ENCODE results near the gene PPP6R1.
"Not testable (repeated sequence)": the region's sequence is repeated elsewhere in the genome, so short reads cannot be mapped to it uniquely, and the experiment has no call there.

PPP6R1 gene

DNA sequence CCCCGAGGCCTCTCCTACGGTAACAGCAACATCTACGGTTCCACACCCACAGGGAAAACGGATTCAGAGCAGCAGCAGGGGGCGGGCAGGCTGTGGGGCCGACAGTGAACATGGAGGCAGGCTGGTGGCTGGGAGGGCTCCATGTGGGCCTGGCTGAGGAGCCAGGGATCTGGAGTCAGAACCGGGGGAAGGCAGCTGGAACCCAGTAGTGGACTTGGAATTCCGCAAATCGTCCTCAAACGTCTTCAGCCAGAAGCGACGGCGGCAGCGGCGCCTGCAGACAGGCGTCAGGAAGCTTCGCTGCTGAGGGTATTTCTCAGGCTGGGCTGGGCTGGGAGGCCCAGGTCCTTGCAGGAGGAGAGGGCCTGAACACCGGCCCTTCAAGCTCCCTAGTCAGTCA, 32.0 kb downstream of the PPP6R1 start:
- H3K79me1 ChIP-seq (ENCODE audit: low read length), result no peaks in the 10 kb centered on the region
- H3K9me3 ChIP-seq (ENCODE audit: insufficient read depth, low read depth, low read length), result no peaks in the 10 kb centered on the region
- no CpG with 5 or more reads among the region's 18 CpGs for WGBS (ENCODE audit: extremely low coverage, insufficient coverage, insufficient read length)
- H3K18ac ChIP-seq (ENCODE audit: low read length), result no peak overlapping the region
- H2BK12ac ChIP-seq (ENCODE audit: low read length), result no peak overlapping the region
- DNase-seq, result no peak
- H4K12ac ChIP-seq (ENCODE audit: low read depth, low read length), result no peak overlapping the region
- no peak overlapping the region for H4K91ac ChIP-seq (ENCODE audit: low read depth, low read length)
- no peak overlapping the region for H2BK120ac ChIP-seq (ENCODE audit: insufficient read depth, low read length, poor library complexity)
- no peak overlapping the region for H3K14ac ChIP-seq (ENCODE audit: low read length)
- no peaks in the 10 kb centered on the region for H3K4me1 ChIP-seq (ENCODE audit: control insufficient read depth in 1 of 2, insufficient read depth in 2 of 2, low read length in 2 of 2)
- H3K23ac ChIP-seq (ENCODE audit: low read length), result no peak overlapping the region
- H3K79me2 ChIP-seq (ENCODE audit: control insufficient read depth, insufficient read depth, low read length, poor library complexity), result no peaks in the 10 kb centered on the region
- no peak overlapping the region for H3K4ac ChIP-seq (ENCODE audit: low read depth, low read length)
- H3K36me3 ChIP-seq (ENCODE audit: control insufficient read depth in 1 of 2, insufficient read depth in 2 of 2, low read length in 2 of 2), result peaks cover 53 to 55% of the 10 kb centered on the region in 2 experiments
- no peak overlapping the region for H2AFZ ChIP-seq (ENCODE audit: insufficient read depth, low read length, poor library complexity)
- no peak overlapping the region for H2AK5ac ChIP-seq (ENCODE audit: low read length)
- H2BK5ac ChIP-seq (ENCODE audit: low read depth, low read length, poor library complexity), result no peak overlapping the region
- no peak overlapping the region for H3K4me2 ChIP-seq (ENCODE audit: low read length)
- no peak overlapping the region for H3K4me3 ChIP-seq (ENCODE audit: low read depth, low read length)
- no peaks in the 10 kb centered on the region for H3K27me3 ChIP-seq (ENCODE audit: insufficient read depth, low read length)
- no peak overlapping the region for H3K27ac ChIP-seq (ENCODE audit: low read depth, low read length)
- no peak overlapping the region for H4K8ac ChIP-seq (ENCODE audit: low read depth, low read length)
- no peak overlapping the region for H3K9ac ChIP-seq (ENCODE audit: low read length)

DNA sequence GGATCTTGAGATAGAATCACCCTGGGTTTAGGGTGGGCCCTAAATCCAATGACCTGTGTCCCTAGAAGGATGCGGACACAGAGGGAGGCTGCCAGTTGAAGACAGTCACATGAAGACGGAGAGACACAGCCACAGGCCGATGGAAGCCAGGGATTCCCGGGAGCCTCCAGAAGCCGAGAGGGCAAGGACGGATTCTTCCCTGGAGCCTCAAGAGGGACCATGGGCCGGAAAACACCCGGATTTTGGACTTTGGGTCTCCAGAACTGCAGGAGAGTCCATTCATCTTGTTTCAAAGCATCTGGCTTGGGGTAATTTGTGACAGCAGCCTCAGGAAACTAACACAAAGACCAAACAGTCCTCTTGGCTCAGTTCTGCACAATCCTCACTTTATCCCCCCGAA, 32.5 kb downstream of the PPP6R1 start:
- H4K12ac ChIP-seq (ENCODE audit: low read depth, low read length), result no peak overlapping the region
- no peak overlapping the region for H3K4me3 ChIP-seq (ENCODE audit: low read depth, low read length)
- no peak overlapping the region for H4K91ac ChIP-seq (ENCODE audit: low read depth, low read length)
- no peaks in the 10 kb centered on the region for H3K4me1 ChIP-seq (ENCODE audit: control insufficient read depth in 1 of 2, insufficient read depth in 2 of 2, low read length in 2 of 2)
- H3K27me3 ChIP-seq (ENCODE audit: insufficient read depth, low read length), result no peaks in the 10 kb centered on the region
- no CpG with 5 or more reads among the region's 9 CpGs for WGBS (ENCODE audit: extremely low coverage, insufficient coverage, insufficient read length)
- no peak overlapping the region for H2BK5ac ChIP-seq (ENCODE audit: low read depth, low read length, poor library complexity)
- H3K14ac ChIP-seq (ENCODE audit: low read length), result no peak overlapping the region
- H2BK120ac ChIP-seq (ENCODE audit: insufficient read depth, low read length, poor library complexity), result no peak overlapping the region
- no peak overlapping the region for H3K23ac ChIP-seq (ENCODE audit: low read length)
- no peak overlapping the region for H2AFZ ChIP-seq (ENCODE audit: insufficient read depth, low read length, poor library complexity)
- no peak overlapping the region for H3K27ac ChIP-seq (ENCODE audit: low read depth, low read length)
- no peak overlapping the region for H3K18ac ChIP-seq (ENCODE audit: low read length)
- no peak overlapping the region for H3K4me2 ChIP-seq (ENCODE audit: low read length)
- peaks cover 48 to 50% of the 10 kb centered on the region in 2 experiments for H3K36me3 ChIP-seq (ENCODE audit: control insufficient read depth in 1 of 2, insufficient read depth in 2 of 2, low read length in 2 of 2)
- no peaks in the 10 kb centered on the region for H3K79me2 ChIP-seq (ENCODE audit: control insufficient read depth, insufficient read depth, low read length, poor library complexity)
- no peak for DNase-seq
- no peak overlapping the region for H2BK12ac ChIP-seq (ENCODE audit: low read length)
- H3K79me1 ChIP-seq (ENCODE audit: low read length), result no peaks in the 10 kb centered on the region
- no peaks in the 10 kb centered on the region for H3K9me3 ChIP-seq (ENCODE audit: insufficient read depth, low read depth, low read length)
- no peak overlapping the region for H3K4ac ChIP-seq (ENCODE audit: low read depth, low read length)
- H4K8ac ChIP-seq (ENCODE audit: low read depth, low read length), result no peak overlapping the region
- H2AK5ac ChIP-seq (ENCODE audit: low read length), result no peak overlapping the region
- no peak overlapping the region for H3K9ac ChIP-seq (ENCODE audit: low read length)

DNA sequence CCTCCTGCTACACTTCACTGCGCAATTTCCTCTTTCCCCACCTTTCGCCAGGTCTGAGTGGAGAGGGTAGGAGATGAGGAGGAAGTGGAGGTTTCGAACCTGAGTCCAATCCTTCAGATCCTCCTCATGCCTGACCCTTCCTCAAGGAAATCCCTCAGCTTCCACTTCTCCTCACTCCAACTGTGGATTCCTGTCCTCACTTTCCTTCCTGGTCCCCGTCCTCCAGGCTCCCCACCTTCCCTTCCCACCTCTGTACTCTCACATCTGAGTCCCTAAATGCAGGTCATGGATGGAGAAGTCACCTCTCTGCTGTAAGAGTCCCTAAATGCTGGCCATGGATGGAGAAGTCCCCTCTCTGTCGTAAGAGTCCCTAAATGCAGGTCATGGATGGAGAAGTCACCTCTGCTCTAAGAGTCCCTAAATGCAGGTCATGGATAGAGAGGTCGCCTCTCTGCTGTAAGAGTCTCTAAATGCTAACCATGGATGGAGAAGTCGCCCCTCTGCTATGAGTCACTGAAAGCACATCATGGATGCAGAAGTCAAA, 33.3 kb downstream of the PPP6R1 start:
- Histone ChIP-seq H3K79me2 (ENCODE audit: control insufficient read depth, insufficient read depth, low read length, poor library complexity) (no peaks in the 10 kb centered on the region), H3K4ac (ENCODE audit: low read depth, low read length) (no peak overlapping the region), H3K23ac (ENCODE audit: low read length) (no peak overlapping the region), H2AK5ac (ENCODE audit: low read length) (no peak overlapping the region), H3K36me3 (ENCODE audit: control insufficient read depth in 1 of 2, insufficient read depth in 2 of 2, low read length in 2 of 2) (peaks cover 41 to 43% of the 10 kb centered on the region in 2 experiments), H3K14ac (ENCODE audit: low read length) (no peak overlapping the region), H4K8ac (ENCODE audit: low read depth, low read length) (no peak overlapping the region), H2AFZ (ENCODE audit: insufficient read depth, low read length, poor library complexity) (no peak overlapping the region), H3K27me3 (ENCODE audit: insufficient read depth, low read length) (no peaks in the 10 kb centered on the region), H4K12ac (ENCODE audit: low read depth, low read length) (no peak overlapping the region), H3K9me3 (ENCODE audit: insufficient read depth, low read depth, low read length) (peaks cover 3% of the 10 kb centered on the region), H3K27ac (ENCODE audit: low read depth, low read length) (no peak overlapping the region), H3K9ac (ENCODE audit: low read length) (no peak overlapping the region), H3K4me2 (ENCODE audit: low read length) (no peak overlapping the region), H2BK5ac (ENCODE audit: low read depth, low read length, poor library complexity) (no peak overlapping the region), H2BK120ac (ENCODE audit: insufficient read depth, low read length, poor library complexity) (no peak overlapping the region), H3K79me1 (ENCODE audit: low read length) (no peaks in the 10 kb centered on the region), H4K91ac (ENCODE audit: low read depth, low read length) (no peak overlapping the region), H2BK12ac (ENCODE audit: low read length) (no peak overlapping the region), H3K4me3 (ENCODE audit: low read depth, low read length) (no peak overlapping the region), H3K18ac (ENCODE audit: low read length) (no peak overlapping the region), H3K4me1 (ENCODE audit: control insufficient read depth in 1 of 2, insufficient read depth in 2 of 2, low read length in 2 of 2) (no peaks in the 10 kb centered on the region)
- DNase-seq, result no peak
- WGBS (ENCODE audit: extremely low coverage, insufficient coverage, insufficient read length), result no CpG with 5 or more reads among the region's 7 CpGs

DNA sequence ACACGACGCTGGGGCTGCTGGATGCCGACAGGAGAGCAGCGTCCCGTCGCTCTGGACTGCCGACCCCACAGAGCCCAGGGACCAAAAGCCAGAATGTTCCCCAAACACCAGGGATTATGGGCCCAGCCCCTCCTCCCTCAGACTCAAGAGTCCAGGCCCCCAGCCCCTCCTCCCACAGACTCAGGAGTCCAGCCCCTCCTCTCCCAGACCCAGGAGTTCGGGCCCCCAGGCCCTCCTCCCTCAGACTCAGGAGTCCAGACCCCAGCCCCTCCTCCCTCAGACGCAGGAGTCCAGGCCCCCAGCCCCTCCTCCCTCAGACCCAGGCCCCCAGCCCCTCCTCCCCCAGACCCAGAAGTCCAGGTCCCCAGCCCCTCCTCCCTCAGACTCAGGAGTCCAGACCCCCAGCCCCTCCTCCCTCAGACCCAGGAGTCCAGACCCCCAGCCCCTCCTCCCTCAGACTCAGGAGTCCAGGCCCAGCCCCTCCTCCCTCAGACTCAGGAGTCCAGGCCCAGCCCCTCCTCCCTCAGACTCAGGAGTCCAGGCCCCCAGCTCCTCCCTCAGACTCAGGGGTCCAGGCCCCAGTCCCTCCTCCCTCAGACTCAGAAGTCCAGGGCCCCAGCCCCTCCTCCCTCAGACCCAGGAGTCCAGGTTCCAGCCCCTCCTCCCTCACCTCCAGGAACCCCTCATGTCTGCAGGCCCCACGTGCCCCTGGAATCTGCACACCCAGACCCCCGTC, 34.0 kb downstream of the PPP6R1 start:
- not testable (repeated sequence) for H3K4me1 ChIP-seq (ENCODE audit: control insufficient read depth in 1 of 2, insufficient read depth in 2 of 2, low read length in 2 of 2); H3K79me1 ChIP-seq (ENCODE audit: low read length); H3K4me2 ChIP-seq (ENCODE audit: low read length); H2BK12ac ChIP-seq (ENCODE audit: low read length); H4K8ac ChIP-seq (ENCODE audit: low read depth, low read length); H4K91ac ChIP-seq (ENCODE audit: low read depth, low read length); H3K9ac ChIP-seq (ENCODE audit: low read length); H3K4ac ChIP-seq (ENCODE audit: low read depth, low read length); H3K27ac ChIP-seq (ENCODE audit: low read depth, low read length); H3K79me2 ChIP-seq (ENCODE audit: control insufficient read depth, insufficient read depth, low read length, poor library complexity); H2BK5ac ChIP-seq (ENCODE audit: low read depth, low read length, poor library complexity); DNase-seq; H2AFZ ChIP-seq (ENCODE audit: insufficient read depth, low read length, poor library complexity); H3K4me3 ChIP-seq (ENCODE audit: low read depth, low read length); H2AK5ac ChIP-seq (ENCODE audit: low read length); H3K18ac ChIP-seq (ENCODE audit: low read length); H3K14ac ChIP-seq (ENCODE audit: low read length); H2BK120ac ChIP-seq (ENCODE audit: insufficient read depth, low read length, poor library complexity); H3K9me3 ChIP-seq (ENCODE audit: insufficient read depth, low read depth, low read length); H4K12ac ChIP-seq (ENCODE audit: low read depth, low read length); H3K23ac ChIP-seq (ENCODE audit: low read length); H3K27me3 ChIP-seq (ENCODE audit: insufficient read depth, low read length)
- H3K36me3 ChIP-seq (ENCODE audit: control insufficient read depth in 1 of 2, insufficient read depth in 2 of 2, low read length in 2 of 2), result peaks cover 35 to 38% of the 10 kb centered on the region in 2 experiments
- WGBS (ENCODE audit: extremely low coverage, insufficient coverage, insufficient read length), result no CpG with 5 or more reads among the region's 11 CpGs

Data from trophoblast cell (in vitro differentiated cells and primary cell).